NCI-H2227 (cell line): ENCODE results near the gene BPIFB4.

Source experiments
- DNase-seq: peaks from one replicate; lab custom pipeline; 2025; ENCODE audit not compliant: unreplicated experiment; lab: John Stamatoyannopoulos, UW

Gene BPIFB4

DNA sequence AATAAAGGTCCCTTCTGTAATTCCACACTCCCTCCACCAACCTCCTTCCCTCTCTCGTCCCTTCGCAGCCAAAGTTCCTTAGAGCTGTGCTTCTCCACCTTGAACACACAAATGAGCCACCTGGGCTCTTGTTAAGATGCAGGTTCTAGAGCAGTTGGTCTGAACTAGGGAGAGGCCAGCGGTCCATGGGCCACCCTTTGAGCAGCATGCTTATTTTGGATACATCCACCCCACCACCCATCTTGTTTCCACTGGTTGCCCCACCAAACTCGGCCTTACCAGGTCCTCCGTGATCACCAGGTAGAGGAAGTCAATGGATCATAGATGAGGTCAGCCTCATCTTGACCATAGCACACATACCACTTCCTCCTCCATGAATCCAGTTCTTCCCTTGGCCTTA lies 81.2 kb downstream of the BPIFB4 start:
- no peak for DNase-seq
